ENCODE data around the gene TBC1D9B.

Gene TBC1D9B

DNA sequence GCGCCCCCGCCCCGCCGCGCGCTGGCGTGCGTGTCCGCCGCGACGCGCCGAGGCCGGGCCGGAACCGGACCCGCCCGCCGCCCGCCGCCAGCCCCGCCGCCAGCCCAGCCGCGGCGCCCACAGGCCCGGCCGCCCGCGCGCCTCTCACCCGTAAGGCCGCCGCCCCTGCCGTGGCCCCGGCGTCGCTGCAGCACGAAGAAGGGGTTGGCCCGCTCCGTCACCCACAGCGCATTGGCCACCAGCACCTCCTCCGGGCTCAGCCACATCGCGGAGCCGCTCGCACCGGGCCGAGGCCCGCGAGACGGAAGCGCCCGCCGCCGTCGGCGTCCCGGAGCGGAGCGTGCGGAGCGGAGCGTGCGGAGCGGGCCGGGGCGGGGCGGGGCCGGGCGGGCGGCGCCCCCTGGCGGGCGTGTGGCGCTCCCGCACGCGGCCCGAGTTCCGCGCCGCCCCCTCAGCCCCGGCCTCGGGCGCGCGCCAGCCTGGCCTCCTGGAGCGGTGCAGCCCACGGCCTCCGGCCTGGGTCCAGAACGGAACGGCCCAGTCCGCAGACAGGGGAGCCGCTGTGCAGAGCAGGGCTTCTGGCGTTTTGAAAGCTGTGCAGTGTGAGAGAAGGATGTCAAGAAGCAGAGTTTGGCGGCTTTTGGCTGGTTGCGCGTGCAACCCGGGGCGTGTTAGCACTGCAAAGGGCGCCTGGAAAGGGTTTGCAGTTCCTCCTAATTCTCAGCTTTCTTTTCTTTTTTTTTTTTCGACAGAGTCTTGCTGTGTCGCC lies at the start of gene TBC1D9B:
Gene TBC1D9B (minus strand): TSS at position 342 of the 769 bp plus-strand sequence. CDS start 76 bp downstream, at position 266.
- peak; percentile 67 for DNase-seq

DNA sequence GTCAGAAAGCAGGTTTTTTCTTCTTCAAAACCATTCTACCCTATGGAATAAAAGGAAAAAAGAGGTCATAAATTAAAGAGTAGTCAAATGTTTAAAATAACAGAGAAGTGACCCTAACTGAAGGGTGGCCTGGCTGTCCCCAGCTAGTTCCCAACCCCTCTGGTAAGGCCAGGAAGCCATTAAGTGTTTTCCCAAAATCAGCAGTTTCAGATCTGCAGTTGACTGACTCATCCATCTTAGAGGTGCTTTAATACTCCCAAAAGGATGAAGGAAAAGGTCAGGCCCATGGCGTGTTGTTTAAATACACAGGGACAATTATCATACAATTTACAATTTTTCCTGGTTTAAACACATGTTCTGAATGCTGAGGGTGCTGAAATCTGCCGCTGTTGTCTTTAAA lies 47.9 kb upstream of the TBC1D9B start:
- no peak for DNase-seq

DNA sequence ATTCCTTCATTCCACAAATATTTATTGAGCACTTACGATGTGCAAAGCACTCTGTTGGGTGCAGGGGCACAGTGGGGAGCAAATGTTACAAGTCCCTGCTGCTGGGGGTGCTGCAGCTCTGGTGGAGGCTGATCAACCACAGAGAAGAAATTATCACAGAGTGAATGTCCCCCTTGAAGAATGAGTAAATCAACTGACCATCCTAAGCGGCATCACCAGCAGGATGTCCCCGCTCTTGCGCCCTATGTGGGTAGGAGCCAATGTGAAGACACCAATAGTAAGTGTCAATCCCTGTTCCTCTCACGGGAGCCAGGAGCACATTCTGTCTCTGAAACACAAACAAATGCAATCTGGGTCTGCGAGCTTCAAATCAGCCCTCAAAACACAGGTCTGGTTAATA lies 47.4 kb upstream of the TBC1D9B start:
- no peak for DNase-seq

DNA sequence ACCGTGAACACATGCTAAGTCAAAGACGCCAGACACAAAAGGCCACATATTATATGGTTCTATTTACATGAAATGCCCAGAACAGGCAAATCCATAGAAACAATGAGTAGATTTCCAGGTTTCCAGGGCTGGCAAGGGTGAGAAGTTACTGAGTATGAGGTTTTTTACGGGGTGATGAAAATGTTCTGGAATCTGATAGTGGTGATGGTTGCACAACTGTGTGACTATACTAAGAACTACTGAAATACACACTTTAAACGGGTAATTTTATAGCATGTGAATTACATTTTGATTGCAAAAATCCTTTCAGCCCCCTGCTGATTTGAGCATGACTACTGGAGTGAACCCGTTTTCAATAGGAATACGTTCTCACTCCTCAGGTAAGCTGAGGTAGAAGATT lies 46.7 kb upstream of the TBC1D9B start:
- no peak for DNase-seq

DNA sequence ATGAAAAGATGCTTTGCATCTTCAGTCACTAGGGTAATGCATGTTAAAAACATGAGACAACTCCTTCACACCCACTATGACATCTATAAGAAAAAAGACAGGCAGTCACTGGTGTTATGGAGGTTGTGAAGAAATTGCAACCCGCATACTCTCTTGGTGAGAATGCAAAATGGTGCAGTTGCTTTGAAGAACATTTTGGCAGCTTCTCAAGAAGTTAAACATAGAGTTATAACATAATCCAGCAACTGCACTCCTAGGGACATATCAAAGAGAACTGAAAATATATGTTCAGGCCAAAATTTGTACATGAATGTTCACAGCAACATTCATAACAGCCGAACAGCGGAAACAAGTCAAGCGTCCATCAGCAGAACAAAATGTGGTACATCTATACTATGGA lies 46.3 kb upstream of the TBC1D9B start:
- no peak for DNase-seq

DNA sequence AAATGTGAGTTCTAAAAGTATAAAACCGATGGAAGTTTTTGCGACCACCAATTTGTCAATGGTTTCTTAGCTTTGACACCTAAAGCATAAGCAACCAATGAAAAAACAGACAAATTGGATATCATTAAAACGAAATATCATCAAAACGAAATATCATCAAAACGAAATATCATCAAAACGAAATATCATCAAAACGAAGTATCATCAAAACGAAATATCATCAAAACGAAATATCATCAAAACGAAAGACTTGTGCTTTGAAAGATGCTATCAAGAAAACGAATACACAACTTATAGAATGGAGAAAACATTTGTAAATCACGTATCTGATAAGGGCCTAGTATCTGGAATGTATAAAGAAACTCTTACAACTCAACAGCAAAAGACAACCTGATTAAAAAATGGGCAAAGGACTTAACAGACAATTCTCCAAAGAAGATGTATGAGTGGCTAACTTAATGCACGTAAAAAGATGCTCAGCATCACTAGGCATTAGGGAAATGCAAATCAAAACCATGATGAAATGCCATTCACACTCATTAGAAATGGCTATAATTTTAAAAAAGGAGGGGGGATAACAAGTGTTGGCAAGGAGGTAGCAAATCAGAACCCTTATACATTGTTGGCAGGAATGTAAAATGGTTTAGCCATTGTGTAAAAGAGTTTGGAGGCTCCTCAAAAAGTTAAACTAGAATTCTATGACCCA lies 29.4 kb upstream of the TBC1D9B start:
- no peak for DNase-seq

DNA sequence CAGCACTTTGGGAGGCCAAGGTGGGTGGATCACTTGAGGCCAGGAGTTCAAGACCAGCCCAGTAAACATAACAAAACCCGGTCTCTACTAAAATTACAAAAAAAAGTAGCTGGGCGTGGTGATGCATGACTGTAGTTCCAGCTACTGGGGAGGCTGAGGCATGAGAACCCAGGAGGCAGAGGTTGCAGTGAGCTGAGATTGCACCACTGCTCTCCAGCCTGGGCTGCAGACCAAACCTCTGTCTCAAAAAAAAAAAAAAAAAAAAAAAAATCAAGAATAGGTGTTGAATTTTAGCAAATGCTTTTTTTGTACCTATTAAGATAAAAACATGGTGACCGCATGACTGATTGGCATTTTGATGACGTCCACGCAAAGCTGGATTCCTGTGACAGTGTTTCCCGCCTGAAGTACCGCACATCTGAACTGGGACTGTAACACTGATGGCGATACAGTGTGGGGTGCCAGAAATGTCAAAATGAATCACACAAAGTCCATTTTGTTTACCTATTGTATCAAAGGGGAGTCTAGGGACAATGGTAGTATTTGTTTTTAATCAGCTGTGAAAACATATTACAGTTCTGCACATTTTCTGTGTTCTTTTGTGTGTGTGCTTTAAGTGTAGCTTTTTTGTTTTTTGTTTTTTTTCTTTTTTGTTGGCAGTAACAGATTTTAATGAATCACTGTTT lies 23.2 kb upstream of the TBC1D9B start:
- DNase-seq, result no peak

DNA sequence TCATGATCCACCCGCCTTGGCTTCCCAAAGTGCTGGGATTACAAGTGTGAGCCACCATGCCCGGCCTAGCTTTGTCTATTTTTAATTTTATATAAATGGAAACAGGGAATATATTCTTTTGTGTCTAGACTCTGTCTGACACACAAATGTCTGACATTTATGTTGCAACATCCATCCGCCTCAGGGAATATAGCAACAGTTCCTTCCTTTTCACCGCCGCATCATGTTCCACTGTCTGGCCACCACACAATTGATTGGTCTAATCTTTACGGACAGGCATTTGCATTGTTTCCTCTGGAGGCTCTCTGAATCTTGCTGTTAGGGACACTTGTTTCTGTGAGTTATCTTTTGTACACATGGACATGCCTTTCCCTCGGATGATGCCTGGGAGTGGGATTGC lies 20.1 kb upstream of the TBC1D9B start:
- no peak for DNase-seq

DNA sequence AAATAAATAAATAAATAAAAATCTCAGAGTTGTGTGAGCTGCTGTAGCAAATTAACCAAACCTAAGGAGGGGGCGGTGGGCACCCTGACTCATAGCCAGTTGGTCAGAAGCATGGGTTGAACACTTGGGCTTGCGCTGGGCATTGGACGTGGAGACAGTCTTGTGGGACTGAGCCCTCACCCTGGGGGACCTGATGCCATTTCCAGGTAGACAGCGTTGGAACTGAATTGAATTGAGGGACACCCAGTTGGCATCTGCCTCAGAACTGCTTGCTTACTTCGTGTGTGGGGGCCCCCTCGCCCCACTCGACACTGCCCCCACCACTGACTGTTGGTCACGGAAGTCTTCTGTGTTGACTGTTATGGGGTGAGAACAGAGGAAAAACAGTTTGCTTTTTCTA lies 19.0 kb upstream of the TBC1D9B start:
- no peak for DNase-seq

DNA sequence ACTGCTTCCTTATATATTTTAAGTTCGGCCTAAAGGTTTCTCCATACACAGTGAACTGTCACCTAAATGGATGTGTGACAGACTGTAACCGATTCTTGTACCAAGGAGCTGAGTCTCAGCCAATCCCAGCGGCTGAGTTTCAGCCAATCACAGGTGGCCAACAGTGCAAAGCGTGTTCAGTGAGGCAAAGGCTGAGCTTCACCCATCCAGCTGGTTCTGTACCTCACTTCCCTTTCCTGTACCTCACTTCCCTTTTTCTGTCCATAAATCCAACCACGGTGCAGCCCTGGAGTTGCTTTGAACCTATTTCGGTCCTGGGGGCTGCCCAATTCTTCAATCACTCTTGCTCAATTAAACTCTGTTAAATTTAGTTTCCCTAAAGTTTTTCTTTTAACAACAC lies 15.7 kb upstream of the TBC1D9B start:
- no peak for DNase-seq

DNA sequence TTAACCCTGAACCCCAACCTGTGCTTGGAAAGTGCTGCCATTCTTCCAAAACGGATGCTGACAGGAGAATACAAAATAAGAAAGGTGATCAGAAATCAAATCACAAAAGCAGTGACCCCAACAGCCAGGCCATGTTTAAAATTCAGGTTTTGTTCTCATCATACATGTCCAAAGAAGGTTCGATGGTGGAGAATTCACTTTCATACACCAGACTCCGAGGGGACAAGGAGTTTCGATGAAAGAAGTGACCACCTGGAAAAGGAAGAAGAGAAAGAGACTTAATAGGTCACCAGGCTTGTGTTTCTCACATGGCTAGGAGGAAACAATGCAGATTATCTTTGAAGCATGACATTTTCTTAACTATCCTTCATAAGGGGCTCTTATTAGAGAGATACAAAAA lies 12.5 kb upstream of the TBC1D9B start:
- no peak for DNase-seq

DNA sequence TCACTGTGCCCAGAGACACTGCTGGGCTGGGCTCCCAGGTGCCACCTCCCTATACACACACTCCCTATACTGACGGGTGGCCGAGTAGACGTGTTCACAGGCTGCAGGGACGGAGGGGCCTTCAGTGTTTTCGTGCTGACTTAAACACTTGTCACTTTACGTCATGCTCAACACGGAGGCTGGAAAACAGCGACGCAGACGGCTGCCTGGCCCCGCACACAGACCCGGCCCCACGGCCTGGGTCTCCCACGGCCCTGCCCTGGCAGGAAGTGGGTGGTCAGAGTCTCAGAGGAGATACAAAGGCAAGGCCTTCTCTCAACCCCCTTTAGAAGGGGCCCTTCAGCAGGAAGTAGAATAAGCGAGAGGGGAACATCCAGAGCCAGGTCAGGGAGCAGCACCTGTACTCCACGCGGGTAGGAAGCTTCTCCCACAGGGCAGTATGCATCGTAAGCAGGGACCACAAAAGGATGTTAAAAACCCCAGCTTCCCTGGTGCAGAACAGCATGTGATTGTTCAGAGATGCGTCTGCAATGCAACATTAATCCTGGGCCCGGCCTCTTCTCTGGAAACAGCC lies 11.9 kb upstream of the TBC1D9B start:
- no peak for DNase-seq

DNA sequence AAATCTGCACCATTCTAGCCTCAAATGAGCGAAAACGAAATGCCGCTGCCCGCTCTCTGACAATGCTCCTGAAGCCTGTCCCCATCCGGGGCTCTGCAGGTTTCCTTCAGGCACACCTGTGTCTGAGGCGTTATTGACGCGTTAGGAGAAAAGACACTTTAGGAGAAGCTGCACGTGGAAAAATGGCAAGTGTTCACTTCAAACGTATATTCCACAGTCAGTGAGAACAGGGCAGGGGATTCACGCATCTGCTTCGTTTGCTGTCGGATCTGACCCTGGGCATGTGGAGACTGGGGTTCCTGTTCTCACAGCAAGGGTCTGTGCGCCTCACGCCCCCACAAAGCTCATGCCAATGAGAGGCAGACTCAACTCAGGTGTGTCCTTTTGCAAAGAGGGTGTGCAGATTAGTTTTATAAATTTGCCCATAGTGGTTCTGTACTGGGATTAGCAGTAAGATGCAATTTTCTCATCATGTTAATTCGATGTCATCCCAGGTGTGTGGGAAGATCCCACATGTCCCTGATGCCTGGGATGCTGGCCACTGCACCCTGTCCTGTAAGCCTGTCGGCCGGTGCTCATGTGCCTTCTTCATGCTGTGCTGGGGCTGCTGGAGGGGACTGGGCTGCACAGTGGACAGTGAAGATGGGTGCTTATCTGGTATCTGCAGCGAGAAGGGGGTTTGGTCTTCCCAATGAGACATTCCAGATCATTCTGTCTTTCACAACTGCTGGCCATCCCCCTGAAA lies 11.2 kb upstream of the TBC1D9B start:
- DNase-seq, result no peak

DNA sequence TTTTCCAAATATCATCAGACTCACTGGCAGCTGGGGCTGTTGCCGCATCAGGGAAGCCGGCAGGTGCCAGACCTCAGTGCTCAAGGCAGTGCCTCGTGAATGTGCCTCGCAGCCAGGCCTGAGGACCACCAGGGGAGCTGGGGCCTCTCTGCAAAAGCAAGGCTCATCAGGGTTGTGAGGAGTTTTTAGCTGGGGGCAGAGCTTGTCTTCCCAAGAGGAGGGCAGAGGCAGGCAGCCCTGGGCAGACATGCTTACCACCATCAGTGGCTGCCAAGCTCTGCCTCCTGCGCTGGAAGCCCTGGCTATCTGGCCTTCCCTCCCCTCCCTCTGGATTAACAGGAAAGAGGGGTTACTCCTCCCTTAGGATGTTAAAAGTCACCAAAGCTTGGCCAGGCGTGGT lies 8.8 kb upstream of the TBC1D9B start:
- DNase-seq, result no peak

DNA sequence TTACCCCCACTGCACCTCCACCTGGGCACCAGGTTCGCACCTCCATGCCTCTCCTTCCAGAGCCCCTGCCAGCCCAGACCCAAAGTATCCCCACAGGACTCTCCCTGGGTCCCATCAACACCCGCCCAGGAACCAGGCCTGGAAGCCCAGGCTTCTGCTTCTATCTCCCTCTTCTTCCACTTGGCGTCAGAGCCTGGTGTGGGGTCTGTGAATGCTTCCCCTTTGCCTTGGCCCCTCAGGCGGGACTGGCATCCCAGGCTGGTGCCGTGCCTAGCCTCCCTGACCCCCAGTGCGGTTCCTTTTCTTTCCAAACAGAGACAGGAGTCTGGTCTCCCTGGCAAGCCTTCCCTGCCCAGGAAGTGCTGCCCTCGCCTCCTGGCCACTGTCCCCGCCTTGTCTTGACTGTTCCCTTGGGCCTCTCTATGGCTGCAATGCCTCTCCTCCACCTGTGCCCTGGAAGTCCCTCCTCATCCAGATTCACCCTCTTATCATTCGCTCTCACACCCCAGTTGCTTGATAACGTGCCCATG lies 7.8 kb upstream of the TBC1D9B start:
- no peak for DNase-seq

DNA sequence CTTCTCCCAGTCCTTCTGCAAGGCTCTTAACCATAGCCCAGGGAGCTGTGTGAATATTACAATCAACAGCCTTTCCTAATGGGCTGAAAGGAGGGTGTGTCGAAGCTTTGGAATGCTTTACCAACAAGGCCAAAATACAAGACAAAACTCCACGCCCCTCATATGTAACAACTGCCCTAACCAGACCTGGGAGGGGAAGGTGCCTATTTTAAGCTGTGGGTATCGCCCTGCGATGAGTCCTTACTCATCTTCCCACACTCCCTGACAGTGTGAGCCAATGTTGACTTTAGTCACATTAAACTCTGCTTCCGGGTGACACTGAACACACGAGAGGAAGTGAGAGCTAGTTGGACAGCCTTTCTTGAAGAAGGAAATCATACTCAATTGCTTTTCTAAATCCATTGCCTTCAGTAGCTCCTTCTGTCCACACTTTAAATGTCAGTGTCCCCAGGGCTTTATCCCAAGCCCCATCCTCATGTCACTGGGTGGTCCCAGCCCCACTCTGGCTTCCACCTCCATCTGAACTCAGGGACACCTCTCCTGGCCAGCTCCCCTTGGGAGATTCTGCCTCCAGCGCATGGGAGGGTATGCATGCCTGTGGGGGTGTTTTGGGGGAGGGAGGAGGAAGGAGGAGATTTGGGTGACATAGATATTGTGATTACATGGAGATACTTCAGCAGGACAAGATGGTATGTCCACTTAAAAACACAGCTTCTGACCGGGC lies 6.5 kb upstream of the TBC1D9B start:
- no peak for DNase-seq

DNA sequence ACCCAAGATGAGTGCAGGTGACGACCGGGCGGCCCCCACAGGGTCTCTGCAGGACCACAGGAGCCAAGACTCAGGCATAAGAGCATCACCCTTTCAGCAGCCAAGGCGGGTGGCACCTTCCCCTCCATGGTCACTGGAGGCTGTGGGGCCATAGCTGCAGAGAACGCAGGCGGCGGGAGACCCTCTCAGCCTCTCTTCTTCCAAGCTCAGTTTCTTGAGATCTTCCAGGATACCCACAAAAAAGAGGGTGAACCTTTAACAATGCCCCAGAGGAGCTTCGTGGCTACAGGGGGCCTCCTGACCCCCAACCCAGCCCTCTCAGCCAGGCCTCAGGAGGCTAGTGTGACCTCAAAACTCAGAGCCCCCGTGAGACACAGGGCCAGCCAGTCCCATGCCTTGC lies 5.8 kb upstream of the TBC1D9B start:
- no peak for DNase-seq

DNA sequence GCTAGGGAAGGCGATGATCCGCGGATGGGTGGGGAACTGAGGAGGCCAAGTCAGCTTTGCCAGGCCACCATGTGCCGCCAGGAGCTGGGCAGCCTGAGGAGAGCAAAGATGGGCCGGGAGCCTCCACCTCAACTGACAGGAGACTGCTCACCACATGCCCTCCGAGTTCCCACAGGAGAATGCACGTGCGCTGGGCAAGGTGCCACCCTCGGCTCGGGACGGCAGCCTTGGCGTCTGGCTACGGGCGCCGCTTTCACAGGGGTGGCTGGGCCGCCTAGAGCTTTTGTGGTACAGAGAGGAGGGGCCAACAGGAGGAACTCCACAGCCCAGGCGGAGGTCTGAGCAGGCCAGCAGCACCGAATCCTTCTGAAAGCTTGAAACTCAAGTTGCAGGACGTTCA lies 5.3 kb upstream of the TBC1D9B start:
- no peak for DNase-seq

DNA sequence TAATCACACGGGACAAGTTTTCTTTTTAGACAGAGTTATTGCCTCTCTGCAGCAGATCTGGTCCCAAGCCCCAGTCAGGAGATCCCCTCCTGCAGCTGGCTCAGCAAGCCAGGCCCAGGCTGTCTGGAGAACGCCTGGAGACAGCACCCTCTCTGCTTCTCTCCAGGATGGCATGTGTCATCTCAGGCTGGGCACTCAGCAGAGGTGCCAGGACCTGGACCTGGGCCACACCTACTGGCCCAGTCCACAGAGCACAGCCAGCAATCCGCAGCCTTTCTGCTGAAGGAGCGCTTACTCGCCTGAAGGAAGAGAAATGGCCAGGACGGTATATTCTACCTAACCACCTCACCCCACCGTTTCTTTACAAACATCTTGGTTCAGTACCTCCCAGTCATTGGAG lies 4.7 kb upstream of the TBC1D9B start:
- DNase-seq, result no peak

DNA sequence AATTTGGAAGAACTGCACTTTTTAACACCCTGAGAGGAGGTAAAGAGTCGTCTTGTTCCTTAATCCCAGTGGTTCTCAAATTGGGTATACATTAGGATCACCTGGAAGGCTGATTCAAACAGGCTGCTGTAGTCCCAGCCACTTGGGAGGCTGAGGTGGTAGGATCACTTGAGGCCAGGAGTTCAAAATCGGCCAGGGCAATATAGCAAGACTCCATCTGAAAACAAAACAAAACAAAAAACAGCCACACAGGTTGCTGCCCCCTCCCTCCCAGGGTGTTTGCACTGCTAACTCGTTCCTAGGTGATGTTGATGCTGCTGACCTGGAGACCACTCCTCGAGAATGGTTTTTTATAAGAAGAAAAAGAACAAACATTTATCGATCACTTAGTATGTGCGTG lies 1.5 kb upstream of the TBC1D9B start:
- no peak for DNase-seq

DNA sequence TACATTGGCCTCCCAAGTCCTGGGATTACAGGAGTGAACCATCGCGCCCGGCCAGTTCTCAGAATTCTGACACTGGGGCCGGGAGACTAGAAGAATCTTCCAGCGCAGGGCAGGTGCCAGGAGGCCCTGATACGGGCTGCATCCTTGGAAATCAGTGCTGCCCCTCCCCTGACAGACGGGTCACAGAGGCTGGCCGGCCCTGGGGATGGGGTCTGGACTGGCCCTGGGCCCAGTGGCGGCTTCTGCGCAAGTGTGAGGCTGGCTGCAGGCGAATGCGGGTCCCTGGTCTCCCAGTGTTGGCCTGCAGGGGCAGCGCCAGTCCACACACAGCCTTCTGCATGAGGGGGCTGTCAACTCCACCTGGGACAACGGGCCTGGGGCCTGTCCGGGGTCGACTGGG lies 831 bp upstream of the TBC1D9B start:
- DNase-seq, result no peak

Measured in NCI-H82 (cell line).